GM21390 (cell line): ENCODE measurements around the gene ZDHHC20.

ENCODE experiments used
- ATAC-seq: cut with Tn5 transposase; IDR thresholded peaks from one replicate; pipeline ENCODE4 v1.9.1; 2021; ENCODE audit not compliant: unreplicated experiment

Gene ZDHHC20

DNA sequence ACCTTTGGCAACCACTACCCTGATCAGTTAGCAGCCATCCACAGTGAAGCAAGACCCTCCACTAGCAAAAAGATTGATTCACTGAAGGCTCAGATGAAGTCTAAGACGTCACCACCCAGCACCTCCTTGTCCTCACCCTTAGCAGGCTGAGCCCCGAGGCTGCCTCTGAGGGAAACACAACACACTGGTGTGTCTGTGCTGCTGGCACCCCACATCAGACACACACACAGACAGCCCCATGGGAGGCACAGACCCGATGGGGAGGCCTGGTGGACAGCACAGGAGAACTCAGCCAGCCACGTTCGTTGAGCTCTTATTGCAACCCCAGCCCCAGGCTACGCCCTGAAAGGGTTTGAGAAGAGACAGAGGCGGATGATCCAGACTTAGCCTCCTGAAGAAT is 94.7 kb downstream of the ZDHHC20 start:
- no peak for ATAC-seq

DNA sequence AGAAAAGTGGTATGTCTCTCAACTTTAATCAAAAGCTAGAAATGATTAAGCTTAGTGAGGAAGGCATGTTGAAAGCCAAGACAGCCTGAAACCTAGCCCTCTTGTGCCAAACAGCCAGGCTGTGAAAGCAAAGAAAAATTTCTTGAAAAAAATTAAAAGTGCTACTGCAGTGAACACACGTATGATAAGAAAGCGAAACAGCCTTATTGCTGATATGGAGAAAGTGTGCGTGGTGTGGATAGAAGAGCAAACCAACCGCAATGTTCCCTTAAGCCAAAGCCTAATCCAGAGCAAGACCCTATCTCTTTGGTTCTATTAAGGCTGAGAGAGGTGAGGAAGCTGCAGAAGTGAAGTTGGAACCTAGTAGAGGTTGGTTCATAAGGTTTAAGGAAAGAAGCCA is 96.4 kb downstream of the ZDHHC20 start:
- no peak for ATAC-seq

DNA sequence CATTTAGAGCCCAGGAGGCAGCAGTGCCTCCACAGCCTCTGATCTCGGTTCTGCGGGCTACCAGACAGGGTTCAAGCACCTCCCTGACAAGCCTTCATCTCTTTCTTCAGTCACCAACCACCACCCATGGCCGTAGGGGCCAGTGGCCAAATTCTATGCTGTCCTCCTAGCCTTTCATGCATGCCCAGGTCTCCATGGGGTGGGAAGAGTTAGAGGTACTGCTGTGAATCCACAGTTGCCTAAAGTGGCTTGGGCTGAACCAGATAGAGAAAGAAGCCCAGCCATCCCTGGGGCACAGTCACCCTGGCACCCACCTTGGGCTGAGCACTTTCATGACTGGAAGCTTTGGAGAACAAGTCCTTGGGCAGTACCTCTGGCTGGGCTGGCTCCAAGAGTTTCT is 97.4 kb downstream of the ZDHHC20 start:
- no peak for ATAC-seq

DNA sequence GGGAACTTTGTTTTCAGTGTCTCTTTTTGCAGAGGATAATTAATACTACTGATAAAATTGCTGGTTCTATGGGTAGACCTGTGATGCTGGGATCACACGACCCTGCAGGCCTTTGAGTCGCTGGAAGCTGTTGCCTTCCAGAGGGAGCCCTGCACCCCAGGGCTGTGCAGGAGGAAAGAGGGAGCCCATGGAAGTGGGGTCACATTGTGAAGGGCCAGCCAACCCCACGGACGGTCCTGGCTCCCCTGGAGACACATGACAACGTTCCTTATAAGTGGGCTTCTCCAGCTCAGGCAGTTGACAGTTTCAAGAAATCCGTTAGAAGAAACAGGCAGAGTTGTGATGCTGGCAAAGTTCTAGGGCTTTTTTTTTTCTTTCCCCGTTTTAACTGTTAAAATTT is 98.0 kb downstream of the ZDHHC20 start:
- no peak for ATAC-seq

DNA sequence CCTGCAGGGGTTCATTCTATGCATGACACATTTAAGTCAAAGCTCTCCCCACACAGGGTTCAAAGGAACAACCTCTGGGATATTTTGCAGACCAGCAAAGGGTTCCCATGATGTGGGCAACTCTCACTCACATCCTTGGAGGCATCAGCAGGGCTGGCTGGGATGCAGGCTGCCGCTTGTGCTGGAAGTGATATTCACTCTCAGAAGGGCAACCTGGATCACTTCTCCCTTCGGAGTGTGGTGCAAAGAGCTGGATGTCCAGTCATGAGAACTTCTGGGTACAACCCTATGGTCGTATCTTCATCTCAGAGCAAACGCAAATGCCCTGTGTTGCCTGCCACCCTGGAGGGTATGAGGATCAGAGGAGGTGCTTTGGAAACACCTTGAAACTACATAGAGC is 98.6 kb downstream of the ZDHHC20 start:
- ATAC-seq = no peak

DNA sequence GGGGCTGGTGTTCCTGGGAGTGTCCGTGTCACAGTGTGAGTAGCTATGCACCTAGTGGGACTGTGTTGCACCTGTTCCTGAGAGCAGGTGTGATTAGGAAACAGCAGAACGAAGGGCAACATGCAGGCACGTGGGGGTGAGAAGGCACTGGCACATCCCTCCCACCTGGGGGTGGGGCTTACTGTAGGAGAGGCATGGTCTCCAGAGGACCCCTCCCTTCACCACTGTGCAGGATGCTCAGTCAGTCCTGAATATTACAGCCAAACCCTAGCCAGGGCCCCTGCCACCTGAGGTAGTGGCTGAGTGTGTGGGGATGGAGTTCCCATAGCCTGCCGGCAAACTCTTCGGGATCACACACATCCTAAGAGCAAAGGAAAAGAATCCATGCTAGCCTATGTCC is 99.2 kb downstream of the ZDHHC20 start:
- no peak for ATAC-seq

GRCh38 chr13:21355304-21355703 is 103.8 kb downstream of the ZDHHC20 start:
- no peak for ATAC-seq

DNA sequence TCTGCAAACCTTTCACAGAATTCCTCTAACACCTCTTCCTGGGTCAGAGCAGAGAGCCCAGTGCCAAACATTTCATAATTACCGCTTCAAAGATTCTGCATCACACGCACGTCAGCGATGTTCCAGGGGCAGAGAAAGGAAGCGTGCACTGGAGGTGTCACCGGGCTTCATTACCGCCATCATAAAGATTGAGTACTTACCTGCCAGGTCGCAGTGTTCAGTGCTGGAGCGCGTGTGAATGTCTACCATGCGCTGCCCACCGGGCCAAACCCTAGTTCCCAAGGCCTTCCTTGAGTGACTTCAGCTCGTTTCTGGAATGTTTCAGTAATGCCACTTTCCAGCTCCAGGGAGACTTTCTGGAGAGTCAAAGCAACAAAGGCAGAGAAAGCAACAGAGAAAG is 104.4 kb downstream of the ZDHHC20 start:
- no peak for ATAC-seq

- no peak for ATAC-seq
These were observed 110.5 kb downstream of the ZDHHC20 start for GRCh38 chr13:21348488-21349120.

DNA sequence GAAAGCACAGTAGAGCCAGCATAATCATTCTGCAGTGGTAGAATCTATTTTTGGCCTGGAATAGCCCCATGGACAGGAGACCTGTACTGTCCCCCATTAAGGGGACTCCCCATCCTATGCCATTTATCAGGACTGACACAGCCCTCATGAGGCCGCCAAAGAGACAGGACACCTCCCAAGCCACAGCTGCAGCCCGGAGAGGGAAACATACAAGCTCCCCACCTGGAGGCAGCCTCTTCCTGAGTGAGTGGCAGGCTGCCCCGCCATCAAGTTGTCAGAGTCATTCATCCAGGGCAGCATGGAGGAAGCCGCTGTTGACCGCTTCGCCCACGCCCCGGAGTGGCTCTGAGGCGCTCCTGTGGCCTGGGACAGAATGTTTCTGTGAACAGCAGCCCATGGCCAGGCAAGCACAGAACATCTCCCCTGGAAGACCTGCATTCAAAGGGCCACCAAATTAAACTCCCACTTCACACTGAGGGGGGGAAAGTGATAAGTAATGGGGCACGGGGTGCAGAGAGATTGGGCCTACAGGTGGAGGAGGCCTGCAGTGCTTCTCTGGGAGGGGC is 111.3 kb downstream of the ZDHHC20 start:
- ATAC-seq = no peak

DNA sequence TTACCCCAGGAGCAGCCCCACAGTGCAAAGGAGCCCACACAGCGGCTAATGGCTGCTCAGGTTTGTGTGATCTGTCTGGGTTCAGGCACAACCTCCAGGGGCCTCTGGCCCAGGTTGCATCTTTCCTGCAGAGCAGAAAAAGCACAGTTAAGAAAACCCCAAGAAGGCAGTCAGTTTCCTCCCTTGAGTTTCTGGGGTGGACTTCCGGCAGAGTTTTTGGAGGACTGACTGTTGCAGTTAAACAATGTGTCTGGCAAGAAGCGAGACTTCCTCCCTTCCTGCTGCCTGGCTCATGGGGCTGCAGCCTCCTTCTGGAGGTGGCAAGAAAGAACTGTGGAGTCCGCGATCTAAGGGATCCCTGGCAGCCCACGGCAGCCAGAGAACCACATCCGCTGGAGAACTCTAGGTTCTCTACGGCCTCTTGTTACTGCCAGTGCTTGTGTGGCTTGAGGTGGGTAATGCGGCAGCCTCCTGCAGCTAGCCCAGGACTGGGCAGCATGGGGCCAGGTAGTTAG is 114.4 kb downstream of the ZDHHC20 start:
- peak; percentile 75 for ATAC-seq

DNA sequence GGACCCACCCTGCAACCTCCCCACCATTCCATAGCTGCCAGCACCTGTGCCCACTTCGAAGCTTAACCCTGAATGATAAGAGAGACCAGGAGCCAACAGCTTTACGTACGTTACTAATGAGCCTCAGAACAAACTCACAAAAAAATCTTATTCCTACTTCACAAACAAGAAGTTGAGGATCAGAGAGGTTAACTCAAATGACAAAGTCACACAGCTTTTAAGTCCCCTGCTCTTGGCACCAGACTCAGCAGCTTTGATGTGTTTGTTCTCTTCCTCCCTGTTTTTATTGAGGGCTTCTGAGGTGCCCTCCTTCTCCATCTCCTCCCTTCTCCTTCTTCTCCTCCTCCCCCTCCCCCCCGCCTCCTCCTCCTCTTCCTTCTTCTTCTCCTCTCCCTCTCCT is 115.4 kb downstream of the ZDHHC20 start:
- ATAC-seq = no peak

DNA sequence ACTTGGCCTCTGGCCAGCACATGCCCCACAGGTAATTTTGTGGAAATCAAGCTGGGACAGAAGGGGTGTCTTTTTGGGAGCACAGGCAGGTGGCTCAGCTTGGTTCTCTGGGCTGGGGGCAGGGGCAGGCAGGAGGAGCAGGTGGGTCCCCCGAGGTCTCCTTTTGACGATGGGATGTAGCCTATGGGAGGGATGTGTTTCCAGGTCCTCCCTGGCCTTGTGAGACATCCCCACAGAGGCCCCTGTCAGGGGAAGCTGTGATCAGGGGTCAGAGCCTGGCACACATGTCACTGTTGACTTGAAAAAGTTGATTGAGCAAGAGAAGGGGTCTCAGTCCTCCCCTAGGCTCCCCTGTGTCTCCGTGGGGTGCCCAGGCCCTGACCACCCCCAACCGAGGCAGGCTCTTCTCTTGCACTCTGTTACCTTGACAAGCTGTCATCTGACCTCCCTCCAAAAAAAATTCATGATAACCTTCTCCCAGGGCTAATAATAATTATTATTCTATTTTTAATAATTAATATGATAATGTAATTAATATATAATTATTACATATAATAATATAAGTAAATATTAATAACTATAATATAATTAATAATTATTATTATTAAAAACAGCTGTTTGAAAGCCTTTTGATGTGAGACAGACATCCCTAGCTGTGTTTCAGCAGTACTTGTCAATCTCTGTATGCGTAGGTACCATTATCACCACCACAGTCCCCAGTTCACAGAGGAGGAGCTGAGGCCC is 116.2 kb downstream of the ZDHHC20 start:
- ATAC-seq = no peak

- no peak for ATAC-seq
These were observed 117.3 kb downstream of the ZDHHC20 start for GRCh38 chr13:21341637-21342422.

GRCh38 chr13:21338639-21339278 is 120.3 kb downstream of the ZDHHC20 start:
- no peak for ATAC-seq

DNA sequence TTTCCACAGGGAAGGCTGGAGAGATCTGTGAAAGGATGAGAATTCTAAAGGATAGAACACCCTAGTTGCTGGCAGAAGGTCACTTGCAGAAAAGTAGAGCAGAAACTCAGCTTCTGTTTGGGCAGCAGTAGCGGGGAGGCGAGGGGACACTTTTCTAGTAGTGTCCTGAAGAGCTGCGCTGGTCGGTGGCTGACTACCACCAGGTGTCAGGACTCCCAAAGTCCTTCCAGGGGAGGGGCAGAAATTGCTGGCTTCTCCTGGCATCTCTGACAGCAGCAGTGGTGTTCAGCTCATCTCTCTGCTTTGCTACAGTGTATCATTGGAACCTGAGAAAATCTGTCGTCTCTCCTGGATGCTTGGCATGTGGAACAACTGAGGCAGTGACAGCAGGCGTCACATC is 120.9 kb downstream of the ZDHHC20 start:
- ATAC-seq = no peak

DNA sequence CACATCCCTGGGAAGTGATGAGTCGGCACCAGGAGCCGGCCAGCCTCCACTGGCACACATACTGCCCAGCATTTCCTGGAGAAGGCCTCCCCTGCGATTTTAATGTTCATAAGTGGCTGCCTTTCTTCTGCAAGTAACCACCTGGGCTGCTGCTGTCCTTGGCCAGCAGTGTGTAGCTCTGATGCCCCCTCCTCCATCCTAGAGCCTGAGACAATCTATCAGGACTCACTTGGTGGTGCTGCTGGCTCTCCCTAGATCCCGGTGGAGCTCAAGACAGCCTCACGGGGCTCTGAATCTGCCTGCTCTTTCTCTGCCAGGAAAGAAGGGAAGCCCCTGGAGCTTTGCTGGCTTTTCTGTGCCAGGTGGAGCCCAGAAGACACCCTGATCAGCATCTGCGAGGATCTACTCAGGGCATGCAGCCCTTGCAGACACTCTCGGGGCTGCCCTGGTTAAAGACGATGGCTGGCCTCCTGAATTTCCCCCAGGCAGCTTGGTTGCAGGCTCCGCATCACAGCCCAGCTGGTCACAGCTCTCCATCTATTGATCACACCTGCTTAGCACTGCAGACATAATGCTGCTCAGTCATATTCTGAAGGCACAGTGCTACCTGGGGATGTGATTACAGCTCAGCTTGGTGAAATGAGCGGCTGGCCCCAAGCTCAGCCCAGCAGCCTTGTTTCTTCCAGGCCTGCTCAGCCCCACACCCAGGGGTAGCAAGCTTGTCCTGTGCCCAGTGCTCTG is 122.3 kb downstream of the ZDHHC20 start:
- ATAC-seq = no peak

DNA sequence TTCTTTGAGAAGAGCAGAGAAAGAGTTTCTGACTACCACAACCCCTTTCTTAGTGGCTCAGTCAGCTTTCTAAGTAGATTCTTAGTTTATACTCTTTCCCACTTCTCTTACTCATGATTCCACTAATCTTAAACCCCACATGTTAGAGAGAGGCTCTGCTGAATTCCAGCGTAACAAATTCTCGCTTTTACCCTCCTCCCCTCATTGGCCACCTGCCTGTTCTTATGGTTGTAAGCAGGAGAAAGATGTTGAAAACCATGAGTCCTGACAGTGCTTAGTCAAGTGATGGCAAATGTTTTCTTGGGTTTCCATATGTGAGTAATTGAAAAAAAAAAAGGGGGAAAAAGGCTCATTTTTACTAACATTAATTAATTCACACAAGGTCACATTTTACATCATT is 125.9 kb downstream of the ZDHHC20 start:
- no peak for ATAC-seq

GRCh38 chr13:21330126-21330861 is 128.8 kb downstream of the ZDHHC20 start:
- ATAC-seq = peak; percentile 87
